CD14-positive monocyte (primary cell): ENCODE data around the gene HNRNPM. TPM values are rescaled to one million over a fixed set of nuclear protein-coding genes. Genes with fewer than 3 reads are reported as not detected.
A peak's percentile ranks its signal among the peaks of the same experiment; 100 is the strongest.

ENCODE experiments used
- DNase-seq, 3 donors: peaks; one replicate each; pipeline ENCODE4 v3.0.0-alpha.2; 2011 to 2022
- H2AFZ ChIP-seq: 2 replicates; pipeline ENCODE4 v1.6.0; 2012; ENCODE audit warnings: mild to moderate bottlenecking, low read depth, low read length, inconsistent platforms; ENCODE audit not compliant: insufficient read depth, poor library complexity, severe bottlenecking
- H3K27ac ChIP-seq, 2 donors: 1 replicate in 1 of 2; 2 replicates in 1 of 2; pipeline ENCODE4 v1.5.1; 2012 to 2013; ENCODE audit warnings: low read length in 2 of 2, control low read depth in 1 of 2, inconsistent platforms in 1 of 2, low read depth in 1 of 2, mild to moderate bottlenecking in 1 of 2
- H3K27me3 ChIP-seq, 2 donors: one replicate each; pipeline versions ENCODE4 v1.6.0 to v1.6.1; 2011 to 2013; ENCODE audit warnings: low read length in 2 of 2; ENCODE audit not compliant: control insufficient read depth in 2 of 2, insufficient read depth in 2 of 2
- H3K36me3 ChIP-seq, 2 donors: replicated peaks in 1 of 2; 1 replicate in 1 of 2; 2 replicates in 1 of 2; pipeline versions ENCODE4 v1.5.1 to v1.6.1; 2012 to 2013; ENCODE audit warnings: low read length in 2 of 2, control low read depth in 1 of 2, inconsistent platforms in 1 of 2, mild to moderate bottlenecking in 1 of 2; ENCODE audit not compliant: insufficient read depth in 2 of 2, control insufficient read depth in 1 of 2
- H3K4me1 ChIP-seq, 2 donors: 1 replicate in 1 of 2; 2 replicates in 1 of 2; pipeline versions ENCODE4 v1.5.1 to v1.6.1; 2012 to 2013; ENCODE audit warnings: low read length in 2 of 2, control low read depth in 1 of 2, inconsistent platforms in 1 of 2, mild to moderate bottlenecking in 1 of 2, moderate library complexity in 1 of 2; ENCODE audit not compliant: insufficient read depth in 2 of 2, control insufficient read depth in 1 of 2
- H3K4me2 ChIP-seq: replicated peaks from 2 replicates; pipeline ENCODE3; 2012; ENCODE audit warnings: low read length, moderate library complexity, mild to moderate bottlenecking; ENCODE audit not compliant: poor library complexity, severe bottlenecking; ENCODE audit errors: extremely low read depth
- H3K4me3 ChIP-seq, 3 experiments: fragments of 200-600 bp in 1 of 3; sonication (generic) in 1 of 3; replicated peaks in 1 of 3; 1 replicate in 2 of 3; 2 replicates in 1 of 3; pipeline ENCODE4 v1.5.1; 2011 to 2013; ENCODE audit warnings: low read length in 3 of 3, mild to moderate bottlenecking in 3 of 3, control low read depth in 2 of 3, low read depth in 2 of 3, inconsistent platforms in 1 of 3, moderate library complexity in 1 of 3
- H3K79me2 ChIP-seq: 2 replicates; pipeline ENCODE4 v1.6.0; 2012; ENCODE audit warnings: mild to moderate bottlenecking, control low read depth, inconsistent platforms, low read length, moderate library complexity; ENCODE audit not compliant: insufficient read depth
- H3K9ac ChIP-seq: 2 replicates; pipeline ENCODE4 v1.6.0; 2017; ENCODE audit warnings: low read length, mild to moderate bottlenecking; ENCODE audit not compliant: insufficient read depth, poor library complexity, severe bottlenecking
- H3K9me3 ChIP-seq, 2 donors: replicated peaks in 1 of 2; 1 replicate in 1 of 2; 2 replicates in 1 of 2; pipeline versions ENCODE4 v1.5.1 to v1.6.1; 2012 to 2013; ENCODE audit warnings: low read length in 2 of 2, control low read depth in 1 of 2; ENCODE audit not compliant: control insufficient read depth in 1 of 2, insufficient read depth in 1 of 2
- H4K20me1 ChIP-seq: 2 replicates; pipeline ENCODE4 v1.6.0; 2012; ENCODE audit warnings: mild to moderate bottlenecking, low read length, control low read depth, moderate library complexity; ENCODE audit not compliant: insufficient read depth
- H3K27ac Mint-ChIP-seq, 7 donors: one replicate each; pipeline ENCODE4 v1.8.0; 2020; ENCODE audit warnings: mild to moderate bottlenecking in 7 of 7, mixed read lengths in 7 of 7, moderate library complexity in 6 of 7, inconsistent platforms in 2 of 7
- H3K27me3 Mint-ChIP-seq, 3 donors: one replicate each; pipeline ENCODE4 v1.8.0; 2021 to 2022; ENCODE audit warnings: low read depth in 3 of 3, mild to moderate bottlenecking in 3 of 3, mixed read lengths in 3 of 3, moderate library complexity in 3 of 3, inconsistent platforms in 1 of 3
- H3K36me3 Mint-ChIP-seq, 2 donors: one replicate each; pipeline ENCODE4 v1.8.0; 2020; ENCODE audit warnings: mixed read lengths in 2 of 2, inconsistent platforms in 1 of 2, mild to moderate bottlenecking in 1 of 2
- H3K4me1 Mint-ChIP-seq: one replicate; pipeline ENCODE4 v1.8.0; 2020; ENCODE audit warnings: mild to moderate bottlenecking, mixed read lengths
- H3K4me3 Mint-ChIP-seq, 2 donors: one replicate each; pipeline ENCODE4 v1.8.0; 2020; ENCODE audit warnings: mild to moderate bottlenecking in 2 of 2, mixed read lengths in 2 of 2, moderate library complexity in 1 of 2
- H3K9me3 Mint-ChIP-seq, 7 donors: one replicate each; pipeline ENCODE4 v1.8.0; 2020 to 2022; ENCODE audit warnings: mixed read lengths in 7 of 7, mild to moderate bottlenecking in 6 of 7, moderate library complexity in 6 of 7, inconsistent platforms in 2 of 7
- WGBS: methylation state at CpG from one replicate; pipeline ENCODE4 v1.1.5; 2013; ENCODE audit warnings: missing lambda C conversion rate; ENCODE audit not compliant: insufficient coverage; 5-methylcytosine and 5-hydroxymethylcytosine counted together
- intact Hi-C, 2 donors: fragments of 100-400 bp; cut with micrococcal nuclease; formaldehyde crosslinking; loops; one replicate each; pipeline versions ENCODE4 v1.15.0 to v1.15.1; 2023
- polyA plus RNA-seq, 3 donors: library from polyadenylated mRNA; depleted of rRNA in 1 of 3; unstranded in 2 of 3; stranded (reverse) in 1 of 3; fragments of 300-500 nt in 2 of 3; fragments of >200 nt in 1 of 3; fragmentation: Illumina TruSeq in 2 of 3; gene quantifications; 1 replicate in 2 of 3; 2 replicates in 1 of 3; pipeline ENCODE4 v1.2.3, GENCODE V29; 2012 to 2021
- TF ChIP-seq, protein P1 (sequence below): fragments of 200-600 bp; IDR thresholded peaks from one replicate; pipeline ENCODE4 v1.8.0; 2022; ENCODE audit warnings: antibody characterized with exemption, mild to moderate bottlenecking

HNRNPM gene
- polyA plus RNA-seq, 3 donors = 77.0 to 121 (median 116) TPM

DNA sequence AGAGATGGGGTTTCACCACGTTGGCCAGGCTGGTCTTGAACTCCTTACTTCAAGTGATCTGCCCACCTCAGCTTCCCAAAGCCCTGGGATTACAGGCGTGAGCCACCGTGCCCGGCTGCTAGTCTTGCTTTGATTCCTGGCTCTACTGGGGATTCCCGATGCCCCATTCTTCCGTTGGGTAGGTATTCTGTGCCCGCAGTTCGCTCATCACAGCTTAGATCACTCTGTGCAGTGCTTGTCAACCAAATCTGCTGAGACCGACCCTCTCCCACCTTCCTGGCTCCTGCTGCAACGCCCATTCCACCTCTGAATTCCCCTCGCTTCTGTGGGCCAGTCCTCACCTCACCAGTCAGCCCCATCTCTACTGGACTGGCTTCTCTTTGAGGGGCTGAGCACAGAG is 73.8 kb downstream of the HNRNPM start:
- no peak for DNase-seq
- Mint-ChIP-seq H3K4me3 (peak overlapping the region in 1 of 2 donors; percentile 53), H3K4me1 (peaks cover 61% of the 10 kb centered on the region), H3K9me3 (no peaks in the 10 kb centered on the region), H3K27ac (peak overlapping the region; percentile 94 to 98 (median 97)), H3K27me3 (peaks cover 0 to 3% (median 0%) of the 10 kb centered on the region in 3 donors), H3K36me3 (peaks cover 9 to 18% of the 10 kb centered on the region in 2 donors)
- WGBS = 93% methylated on average over 7 of the region's 11 CpGs
- Histone ChIP-seq H4K20me1 (peaks cover 48% of the 10 kb centered on the region), H3K4me3 (peak overlapping the region in 1 of 3 experiments; percentile 63), H3K9ac (no peak overlapping the region), H3K4me2 (peak overlapping the region; percentile 16), H3K27ac (peak overlapping the region; percentile 76 to 93), H3K4me1 (peaks cover 63 to 79% of the 10 kb centered on the region in 2 donors), H3K36me3 (peaks cover 28 to 36% of the 10 kb centered on the region in 2 donors), H2AFZ (no peak overlapping the region), H3K79me2 (peaks cover 20% of the 10 kb centered on the region), H3K27me3 (no peaks in the 10 kb centered on the region), H3K9me3 (no peaks in the 10 kb centered on the region)
- TF ChIP-seq, protein P1, sequence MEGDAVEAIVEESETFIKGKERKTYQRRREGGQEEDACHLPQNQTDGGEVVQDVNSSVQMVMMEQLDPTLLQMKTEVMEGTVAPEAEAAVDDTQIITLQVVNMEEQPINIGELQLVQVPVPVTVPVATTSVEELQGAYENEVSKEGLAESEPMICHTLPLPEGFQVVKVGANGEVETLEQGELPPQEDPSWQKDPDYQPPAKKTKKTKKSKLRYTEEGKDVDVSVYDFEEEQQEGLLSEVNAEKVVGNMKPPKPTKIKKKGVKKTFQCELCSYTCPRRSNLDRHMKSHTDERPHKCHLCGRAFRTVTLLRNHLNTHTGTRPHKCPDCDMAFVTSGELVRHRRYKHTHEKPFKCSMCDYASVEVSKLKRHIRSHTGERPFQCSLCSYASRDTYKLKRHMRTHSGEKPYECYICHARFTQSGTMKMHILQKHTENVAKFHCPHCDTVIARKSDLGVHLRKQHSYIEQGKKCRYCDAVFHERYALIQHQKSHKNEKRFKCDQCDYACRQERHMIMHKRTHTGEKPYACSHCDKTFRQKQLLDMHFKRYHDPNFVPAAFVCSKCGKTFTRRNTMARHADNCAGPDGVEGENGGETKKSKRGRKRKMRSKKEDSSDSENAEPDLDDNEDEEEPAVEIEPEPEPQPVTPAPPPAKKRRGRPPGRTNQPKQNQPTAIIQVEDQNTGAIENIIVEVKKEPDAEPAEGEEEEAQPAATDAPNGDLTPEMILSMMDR = no peak
- intact Hi-C loops = loop anchor here (5.0 to 10.0 kb wide), 2 partner anchors 44 to 104 kb away; partner anchors contain the start of gene MARCHF2 (in 1 of the 2)

DNA sequence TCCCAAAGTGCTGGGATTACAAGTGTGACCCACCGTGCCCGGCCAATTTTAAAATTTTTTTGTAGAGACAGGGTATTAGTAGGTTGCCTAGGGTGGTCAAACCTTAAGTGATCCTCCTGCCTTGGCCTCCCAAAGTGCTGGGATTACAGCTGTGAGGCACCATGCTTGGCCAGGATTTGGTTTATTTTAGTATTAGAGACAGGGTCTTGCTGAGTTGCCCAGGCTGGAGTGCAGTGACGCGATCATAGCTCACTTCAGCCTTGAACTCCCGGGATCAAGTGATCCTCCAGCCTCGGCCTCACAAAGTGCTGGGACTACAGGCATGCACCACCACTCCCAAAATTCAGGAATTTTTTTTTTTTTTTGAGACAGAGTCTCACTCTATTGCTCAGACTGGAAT is 74.6 kb downstream of the HNRNPM start:
- H3K4me3 ChIP-seq = no peak overlapping the region

More for the DNA sequence above, 74.6 kb downstream of the HNRNPM start:
- 90% methylated on average over 4 of the region's 6 CpGs for WGBS
- Mint-ChIP-seq H3K9me3 (no peaks in the 10 kb centered on the region), H3K4me3 (no peak overlapping the region), H3K4me1 (peaks cover 56% of the 10 kb centered on the region), H3K27ac (peak overlapping the region; percentile 58 to 95 (median 77)), H3K27me3 (no peaks in the 10 kb centered on the region), H3K36me3 (peaks cover 9 to 18% of the 10 kb centered on the region in 2 donors)
- Histone ChIP-seq H3K9me3 (no peaks in the 10 kb centered on the region), H3K27ac (peak overlapping the region; percentile 70 to 76), H2AFZ (no peak overlapping the region), H3K79me2 (peaks cover 21% of the 10 kb centered on the region), H3K27me3 (no peaks in the 10 kb centered on the region), H4K20me1 (peaks cover 56% of the 10 kb centered on the region), H3K9ac (no peak overlapping the region), H3K4me2 (no peak overlapping the region), H3K4me1 (peaks cover 58 to 74% of the 10 kb centered on the region in 2 donors), H3K36me3 (peaks cover 35 to 45% of the 10 kb centered on the region in 2 donors)
- TF ChIP-seq, protein P1 = no peak
- no peak for DNase-seq
- intact Hi-C loops = loop anchor here (5.0 to 10.0 kb wide), 2 partner anchors 43 to 105 kb away; partner anchors contain the start of gene MARCHF2 (in 1 of the 2)
